H1 (cell line): ENCODE measurements around the gene KCNQ1. TPM values are rescaled to one million over a fixed set of nuclear protein-coding genes. Genes with fewer than 3 reads are reported as not detected.

ENCODE experiments used
- CTCF ChIA-PET: fragments of 300-600 bp; sonication (Branson Sonifier 250); formaldehyde crosslinking; loops from one replicate; lab custom pipeline; 2021; ENCODE audit not compliant: partially characterized antibody; lab: Charles Lee
- POLR2A ChIA-PET: fragments of 300-600 bp; sonication (Branson Sonifier 250); formaldehyde crosslinking; loops from one replicate; lab custom pipeline; 2021; ENCODE audit warnings: inconsistent platforms; ENCODE audit not compliant: partially characterized antibody; lab: Charles Lee
- DNase-seq, 2 experiments: peaks; one replicate each; pipeline versions ENCODE4 v3.0.0 to v3.0.0-alpha.2; 2010 to 2022; ENCODE audit warnings: low spot score in 2 of 2, low read depth in 1 of 2, mixed read lengths in 1 of 2
- FAIRE-seq: peaks from 2 replicates; lab custom pipeline; 2011; peaks lifted over from hg19 to GRCh38; lab: Jason Lieb, UNC
- H2AFZ ChIP-seq: 2 replicates; pipeline ENCODE4 v1.8.1; 2012; ENCODE audit warnings: low read length, inconsistent platforms
- H2AK5ac ChIP-seq: 2 replicates; pipeline ENCODE4 v1.6.1; 2013; ENCODE audit warnings: low read depth, low read length
- H2BK120ac ChIP-seq: replicated peaks from 2 replicates; pipeline ENCODE3; 2013; ENCODE audit warnings: low read depth, low read length, inconsistent platforms
- H2BK12ac ChIP-seq: 2 replicates; pipeline ENCODE4 v1.6.1; 2013; ENCODE audit warnings: low read depth, low read length
- H2BK15ac ChIP-seq: 2 replicates; pipeline ENCODE4 v1.6.1; 2013; ENCODE audit warnings: low read length
- H2BK20ac ChIP-seq: 2 replicates; pipeline ENCODE4 v1.6.1; 2013; ENCODE audit warnings: low read length
- H2BK5ac ChIP-seq: 2 replicates; pipeline ENCODE4 v1.6.1; 2013; ENCODE audit warnings: low read depth, low read length
- H3K14ac ChIP-seq: 2 replicates; pipeline ENCODE4 v1.6.1; 2013; ENCODE audit warnings: inconsistent platforms; ENCODE audit not compliant: insufficient read length
- H3K18ac ChIP-seq: 2 replicates; pipeline ENCODE4 v1.6.1; 2013; ENCODE audit warnings: low read length; ENCODE audit errors: extremely low read depth
- H3K23ac ChIP-seq: 2 replicates; pipeline ENCODE4 v1.6.1; 2013; ENCODE audit warnings: inconsistent platforms; ENCODE audit not compliant: insufficient read length
- H3K23me2 ChIP-seq: 2 replicates; pipeline ENCODE4 v1.6.1; 2013; ENCODE audit warnings: low read depth, low read length
- H3K27ac ChIP-seq: 2 replicates; pipeline ENCODE4 v1.6.1; 2011; ENCODE audit warnings: low read depth, low read length, inconsistent platforms
- H3K27me3 ChIP-seq, 4 experiments: replicated peaks in 1 of 4; 1 replicate in 1 of 4; 2 replicates in 3 of 4; pipeline versions ENCODE4 v1.6.1 to v1.8.1; 2011 to 2013; ENCODE audit warnings: low read length in 3 of 4, mild to moderate bottlenecking in 3 of 4, inconsistent platforms in 2 of 4, mixed read lengths in 2 of 4, moderate library complexity in 1 of 4; ENCODE audit not compliant: control insufficient read depth in 3 of 4, insufficient read depth in 3 of 4; ENCODE audit errors: extremely low read depth in 1 of 4
- H3K36me3 ChIP-seq, 4 experiments: 2 replicates each; pipeline versions ENCODE4 v1.6.1 to v1.8.1; 2011 to 2013; ENCODE audit warnings: mild to moderate bottlenecking in 4 of 4, low read length in 3 of 4, moderate library complexity in 2 of 4, control low read depth in 1 of 4, inconsistent platforms in 1 of 4; ENCODE audit not compliant: insufficient read depth in 4 of 4, control insufficient read depth in 2 of 4
- H3K4ac ChIP-seq: replicated peaks from 2 replicates; pipeline ENCODE3; 2013; ENCODE audit warnings: low read length, low read depth, mixed read lengths, inconsistent platforms; ENCODE audit not compliant: insufficient read length
- H3K4me1 ChIP-seq, 4 experiments: replicated peaks in 1 of 4; 1 replicate in 1 of 4; 2 replicates in 3 of 4; pipeline versions ENCODE4 v1.6.1 to v1.8.1; 2011 to 2013; ENCODE audit warnings: low read length in 3 of 4, inconsistent platforms in 2 of 4, mixed read lengths in 1 of 4; ENCODE audit not compliant: insufficient read depth in 4 of 4, control insufficient read depth in 3 of 4
- H3K4me2 ChIP-seq, 2 experiments: 2 replicates each; pipeline versions ENCODE4 v1.6.1 to v1.8.1; 2011 to 2013; ENCODE audit warnings: low read depth in 2 of 2, low read length in 2 of 2, control low read depth in 1 of 2, inconsistent platforms in 1 of 2, mild to moderate bottlenecking in 1 of 2; ENCODE audit not compliant: insufficient read depth in 1 of 2
- H3K4me3 ChIP-seq, 4 experiments: fragments of 200-600, 300-600 bp in 1 of 4; sonication (generic), shearing (Covaris generic), sonication (Bioruptor Twin) in 1 of 4; 2 replicates each; pipeline versions ENCODE4 v1.5.1 to v1.8.1; 2011 to 2016; ENCODE audit warnings: low read length in 4 of 4, low read depth in 3 of 4, control low read depth in 2 of 4, inconsistent platforms in 2 of 4, mild to moderate bottlenecking in 2 of 4, mixed read lengths in 1 of 4, moderate library complexity in 1 of 4; ENCODE audit not compliant: insufficient read depth in 2 of 4; ENCODE audit errors: extremely low read depth in 1 of 4
- H3K56ac ChIP-seq: replicated peaks from 2 replicates; pipeline ENCODE3; 2013; ENCODE audit warnings: low read depth, mild to moderate bottlenecking, mixed read lengths, low read length, inconsistent platforms; ENCODE audit not compliant: insufficient read length
- H3K79me1 ChIP-seq: 2 replicates; pipeline ENCODE4 v1.6.1; 2013; ENCODE audit warnings: low read depth, low read length, control low read depth
- H3K79me2 ChIP-seq, 2 experiments: 2 replicates each; pipeline versions ENCODE4 v1.6.1 to v1.8.1; 2012 to 2013; ENCODE audit warnings: low read length in 2 of 2, mild to moderate bottlenecking in 2 of 2, inconsistent platforms in 1 of 2; ENCODE audit not compliant: insufficient read depth in 2 of 2, control insufficient read depth in 1 of 2
- H3K9ac ChIP-seq, 4 experiments: replicated peaks in 1 of 4; 1 replicate in 1 of 4; 2 replicates in 3 of 4; pipeline versions ENCODE4 v1.6.1 to v1.8.1; 2011 to 2013; ENCODE audit warnings: low read depth in 3 of 4, low read length in 3 of 4, control low read depth in 2 of 4, mild to moderate bottlenecking in 2 of 4, moderate library complexity in 2 of 4, inconsistent platforms in 1 of 4; ENCODE audit errors: extremely low read depth in 1 of 4
- H3K9me3 ChIP-seq, 2 experiments: 2 replicates each; pipeline versions ENCODE4 v1.6.1 to v1.8.1; 2012 to 2013; ENCODE audit warnings: mild to moderate bottlenecking in 2 of 2, moderate library complexity in 2 of 2, control low read depth in 1 of 2, inconsistent platforms in 1 of 2, low read depth in 1 of 2, low read length in 1 of 2, mixed read lengths in 1 of 2; ENCODE audit not compliant: insufficient read depth in 2 of 2
- H4K20me1 ChIP-seq, 2 experiments: replicated peaks in 1 of 2; 2 replicates each; pipeline versions ENCODE3 to v1.8.1; 2011 to 2013; ENCODE audit warnings: inconsistent platforms in 2 of 2, low read length in 2 of 2, mild to moderate bottlenecking in 1 of 2; ENCODE audit not compliant: insufficient read depth in 2 of 2, control insufficient read depth in 1 of 2
- H4K5ac ChIP-seq: 2 replicates; pipeline ENCODE4 v1.6.1; 2013; ENCODE audit warnings: low read length, low read depth, mixed read lengths, inconsistent platforms; ENCODE audit not compliant: insufficient read length
- H4K8ac ChIP-seq: 2 replicates; pipeline ENCODE4 v1.8.0; 2013; ENCODE audit warnings: mild to moderate bottlenecking, moderate library complexity, low read length, inconsistent platforms; ENCODE audit not compliant: insufficient read depth; ENCODE audit errors: extremely low read depth
- H4K91ac ChIP-seq: replicated peaks from 2 replicates; pipeline ENCODE3; 2013; ENCODE audit warnings: low read length, mixed read lengths, inconsistent platforms; ENCODE audit not compliant: insufficient read length
- CBX8 ChIP-seq: fragments of 300-800, 300-1000 bp; sonication (generic); IDR thresholded peaks from 2 replicates; pipeline ENCODE4 v1.7.1; 2016; ENCODE audit warnings: low read depth, low read length, borderline replicate concordance
- EP300 ChIP-seq, 2 experiments: IDR thresholded peaks; 1 replicate in 1 of 2; 2 replicates in 1 of 2; pipeline ENCODE4 v1.6.1; 2011 to 2012; ENCODE audit warnings: low read depth in 2 of 2, low read length in 2 of 2, mild to moderate bottlenecking in 2 of 2, borderline replicate concordance in 1 of 2, inconsistent platforms in 1 of 2, moderate library complexity in 1 of 2
- KDM1A ChIP-seq: fragments of 200-600, 300-600 bp; sonication (generic); IDR thresholded peaks from 2 replicates; pipeline ENCODE4 v1.7.1; 2016; ENCODE audit warnings: mild to moderate bottlenecking, low read length, borderline replicate concordance
- KDM5A ChIP-seq: fragments of 200-600 bp; IDR thresholded peaks from 2 replicates; pipeline ENCODE4 v1.7.1; 2012; ENCODE audit warnings: mild to moderate bottlenecking, low read length, inconsistent platforms, mixed read lengths
- NRF1 ChIP-seq: IDR thresholded peaks from 2 replicates; pipeline ENCODE4 v1.6.1; 2011; ENCODE audit warnings: mild to moderate bottlenecking, low read depth, low read length, improper control_type of control experiment
- POLR2A ChIP-seq, 2 experiments: IDR thresholded peaks; 1 replicate in 1 of 2; 2 replicates in 1 of 2; pipeline ENCODE4 v1.6.1; 2011; ENCODE audit warnings: low read depth in 2 of 2, low read length in 2 of 2, mild to moderate bottlenecking in 2 of 2; ENCODE audit errors: control extremely low read depth in 1 of 2
- POLR2AphosphoS5 ChIP-seq: IDR thresholded peaks from 2 replicates; pipeline ENCODE4 v1.6.1; 2011; ENCODE audit warnings: low read depth, low read length
- RBBP5 ChIP-seq: IDR thresholded peaks from 2 replicates; pipeline ENCODE4 v1.7.1; 2012; ENCODE audit warnings: low read depth, mild to moderate bottlenecking, inconsistent platforms, low read length, moderate library complexity, borderline replicate concordance
- RXRA ChIP-seq: IDR thresholded peaks from 2 replicates; pipeline ENCODE4 v1.6.1; 2011; ENCODE audit warnings: low read depth, mild to moderate bottlenecking, low read length, moderate library complexity; ENCODE audit not compliant: insufficient read depth
- SRF ChIP-seq: IDR thresholded peaks from 2 replicates; pipeline ENCODE4 v1.6.1; 2011; ENCODE audit warnings: mild to moderate bottlenecking, low read depth, low read length, moderate library complexity
- WGBS, 2 experiments: shearing (Covaris generic) in 1 of 2; methylation state at CpG; one replicate each; pipeline versions ENCODE4 v1.1.6 to v1.1.7; 2013 to 2015; ENCODE audit warnings: low lambda C conversion rate in 2 of 2, mixed read lengths in 2 of 2, inconsistent platforms in 1 of 2, low coverage in 1 of 2, missing lambda C conversion rate in 1 of 2; ENCODE audit not compliant: insufficient replicate concordance in 2 of 2, insufficient coverage in 1 of 2, insufficient read length in 1 of 2; ENCODE audit errors: extremely low coverage in 1 of 2, missing lambda C conversion rate in 1 of 2; 5-methylcytosine and 5-hydroxymethylcytosine counted together
- polyA plus RNA-seq, 7 experiments: library from polyadenylated mRNA; depleted of rRNA in 3 of 7; stranded (reverse) in 5 of 7; unstranded in 2 of 7; fragments of >200 nt in 5 of 7; fragments of 200-250 nt in 2 of 7; gene quantifications; 1 replicate in 5 of 7; 2 replicates in 1 of 7; 4 replicates in 1 of 7; pipeline versions ENCODE4 v1.2.1 to v1.2.3, GENCODE V29; 2011 to 2013; ENCODE audit warnings: missing spikeins in 2 of 7, mixed read lengths in 2 of 7
- total RNA-seq: library from RNA; stranded (reverse); fragmentation: NEBNext Ultra II Directional; extraction: Animal tissue kit (Norgen Biotek cat#: 25700); gene quantifications from 2 replicates; pipeline ENCODE4 v1.2.1, GENCODE V29; 2021
- TF ChIP-seq, protein P1 (sequence below): IDR thresholded peaks from 2 replicates; pipeline ENCODE4 v1.6.1; 2012; ENCODE audit warnings: inconsistent platforms
- TF ChIP-seq, protein P2 (sequence below): IDR thresholded peaks from 2 replicates; pipeline ENCODE4 v1.6.1; 2012; ENCODE audit warnings: low read length, inconsistent platforms

The KCNQ1 gene
- total and polyA plus RNA-seq, 2 of the 8 experiments (the other 6 are each of a cell fraction or from before 2014, with no cell fraction given): 1.9 to 2.0 TPM

DNA sequence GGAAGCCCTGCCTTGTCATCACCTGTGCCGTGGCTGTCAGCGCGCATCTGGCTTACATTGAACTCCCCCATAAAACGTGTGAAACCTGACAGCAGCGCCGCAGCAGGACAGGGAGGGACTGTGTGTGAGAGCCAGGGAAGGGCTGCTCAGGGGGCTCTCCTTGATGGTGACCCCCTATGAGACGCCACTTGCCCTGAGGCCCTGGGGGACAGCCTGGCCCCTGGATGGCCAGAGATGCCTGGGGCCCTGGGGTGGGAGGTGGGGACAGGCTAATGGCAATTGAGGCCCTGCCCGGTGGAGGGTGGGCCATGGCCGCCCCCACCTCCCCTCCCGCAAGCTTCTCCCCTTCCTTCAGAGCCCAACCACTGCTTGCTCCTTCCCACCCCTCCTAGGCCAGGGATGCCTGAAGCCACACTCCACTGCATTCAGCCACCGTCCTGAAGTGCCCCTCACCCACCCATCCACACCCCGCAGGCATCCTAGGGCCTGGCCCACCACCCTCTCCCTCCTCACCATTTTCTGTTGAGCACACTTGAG is 290.3 kb downstream of the KCNQ1 start:
- Histone ChIP-seq H4K8ac (no peak overlapping the region; the same call in 1 of the 2 replicates), H3K23ac (no peak overlapping the region), H3K27me3 (peaks cover 0 to 26% (median 22%) of the 10 kb centered on the region in 4 experiments; a peak in 6 of 7 replicates), H3K4me3 (no peak overlapping the region), H2BK20ac (no peak overlapping the region), H3K79me2 (no peaks in the 10 kb centered on the region), H3K9me3 (no peaks in the 10 kb centered on the region), H4K20me1 (peaks cover 0 to 2% of the 10 kb centered on the region in 2 experiments), H2BK5ac (no peak overlapping the region), H4K5ac (no peak overlapping the region), H2BK15ac (no peak overlapping the region), H3K18ac (no peak overlapping the region), H2AK5ac (no peak overlapping the region), H3K4me2 (no peak overlapping the region), H3K23me2 (no peaks in the 10 kb centered on the region), H2BK120ac (no peak overlapping the region), H3K4me1 (peaks cover 0 to 4% (median 0%) of the 10 kb centered on the region in 4 experiments; a peak in 1 of 7 replicates), H3K27ac (no peak overlapping the region), H2BK12ac (no peak overlapping the region), H3K56ac (no peak overlapping the region), H3K9ac (no peak overlapping the region), H3K14ac (no peak overlapping the region), H3K36me3 (no peaks in the 10 kb centered on the region), H2AFZ (no peak overlapping the region), H3K79me1 (no peaks in the 10 kb centered on the region), H3K4ac (no peak overlapping the region), H4K91ac (no peak overlapping the region)
- DNase-seq: no peak
- WGBS, 2 experiments: 89% methylated on average over 9 of the region's 12 CpGs; no CpG with 5 or more reads in 1 of the 2 experiments
- POLR2A ChIA-PET: no interaction called here
- no peak for FAIRE-seq
- CTCF ChIA-PET: interaction anchor here (1.0 kb wide), 1 partner anchor 184 kb away, joined by 3 read pairs; no protein-coding TSS in a partner anchor
- TF ChIP-seq KDM5A (no peak), EP300 (IDR thresholded peaks at IDR 0.05; ENCODE audit: borderline replicate concordance in 1 of 2, low read depth in 2 of 2, low read length in 2 of 2) (no peak), POLR2AphosphoS5 (no peak), POLR2A (IDR thresholded peaks at IDR 0.05; ENCODE audit: control extremely low read depth in 1 of 2, low read depth in 2 of 2, low read length in 2 of 2) (no peak), RXRA (no peak), CBX8 (no peak), RBBP5 (no peak), NRF1 (no peak), KDM1A (no peak), SRF (no peak)
- TF ChIP-seq, protein P1, sequence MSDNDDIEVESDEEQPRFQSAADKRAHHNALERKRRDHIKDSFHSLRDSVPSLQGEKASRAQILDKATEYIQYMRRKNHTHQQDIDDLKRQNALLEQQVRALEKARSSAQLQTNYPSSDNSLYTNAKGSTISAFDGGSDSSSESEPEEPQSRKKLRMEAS: no peak
- TF ChIP-seq, protein P2, sequence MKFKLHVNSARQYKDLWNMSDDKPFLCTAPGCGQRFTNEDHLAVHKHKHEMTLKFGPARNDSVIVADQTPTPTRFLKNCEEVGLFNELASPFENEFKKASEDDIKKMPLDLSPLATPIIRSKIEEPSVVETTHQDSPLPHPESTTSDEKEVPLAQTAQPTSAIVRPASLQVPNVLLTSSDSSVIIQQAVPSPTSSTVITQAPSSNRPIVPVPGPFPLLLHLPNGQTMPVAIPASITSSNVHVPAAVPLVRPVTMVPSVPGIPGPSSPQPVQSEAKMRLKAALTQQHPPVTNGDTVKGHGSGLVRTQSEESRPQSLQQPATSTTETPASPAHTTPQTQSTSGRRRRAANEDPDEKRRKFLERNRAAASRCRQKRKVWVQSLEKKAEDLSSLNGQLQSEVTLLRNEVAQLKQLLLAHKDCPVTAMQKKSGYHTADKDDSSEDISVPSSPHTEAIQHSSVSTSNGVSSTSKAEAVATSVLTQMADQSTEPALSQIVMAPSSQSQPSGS: no peak
